ENCODE measurements around the gene SUDS3.
A peak's percentile ranks its signal among the peaks of the same experiment; 100 is the strongest.

SUDS3 gene

GRCh38 chr12:118371321-118372282 is 4.8 kb upstream of the SUDS3 start:
- DNase-seq (ENCODE audit: low read depth, low spot score), result no peak
- H3K4me3 ChIP-seq (ENCODE audit: low read depth, low read length), result peak overlapping the region; percentile 89
- no peak for TF ChIP-seq CTCF (IDR thresholded peaks at IDR 0.05; ENCODE audit: insufficient read depth, low read length, missing control alignments)
- ChIA-PET POLR2A (no interaction called here), CTCF (interaction anchor here (1.6 to 3.9 kb wide), 4 partner anchors 13 to 195 kb away, joined by 3 to 34 read pairs (median 6); no protein-coding TSS in a partner anchor)

- CTCF ChIA-PET, result interaction anchor here (1.0 to 10.7 kb wide), 7 partner anchors 8 to 253 kb away, joined by 3 to 589 read pairs (median 6); no protein-coding TSS in a partner anchor
- peak; percentile 95 for DNase-seq (ENCODE audit: low read depth, low spot score)
- peak within 1 kb of the TSS; percentile 89 for H3K4me3 ChIP-seq (ENCODE audit: low read depth, low read length)
- no peak for TF ChIP-seq CTCF (IDR thresholded peaks at IDR 0.05; ENCODE audit: insufficient read depth, low read length, missing control alignments)
- POLR2A ChIA-PET, result interaction anchor here (0.6 to 0.7 kb wide), 4 partner anchors 8 to 1626 kb away, joined by 3 to 8 read pairs (median 4); no protein-coding TSS in a partner anchor
These were observed 3.5 kb upstream of the SUDS3 start, which contains the start of gene TAOK3 for GRCh38 chr12:118372541-118373495. Gene TAOK3, minus strand, starts transcription at chr12:118372907. Its CDS starts 117,340 bp downstream, at chr12:118255567.

GRCh38 chr12:118373616-118374015 is 2.7 kb upstream of the SUDS3 start:
- DNase-seq (ENCODE audit: low read depth, low spot score), result no peak
- POLR2A ChIA-PET, result no interaction called here
- CTCF ChIA-PET, result interaction anchor here (1.0 to 10.7 kb wide), 7 partner anchors 9 to 254 kb away, joined by 3 to 589 read pairs (median 6); no protein-coding TSS in a partner anchor
- no peak for TF ChIP-seq CTCF (IDR thresholded peaks at IDR 0.05; ENCODE audit: insufficient read depth, low read length, missing control alignments)
- peak overlapping the region; percentile 84 for H3K4me3 ChIP-seq (ENCODE audit: low read depth, low read length)

- CTCF ChIA-PET, result interaction anchor here (1.5 to 10.7 kb wide), 6 partner anchors 10 to 208 kb away, joined by 6 to 589 read pairs (median 12); no protein-coding TSS in a partner anchor
- no peak for TF ChIP-seq CTCF (IDR thresholded peaks at IDR 0.05; ENCODE audit: insufficient read depth, low read length, missing control alignments)
- H3K4me3 ChIP-seq (ENCODE audit: low read depth, low read length), result no peak overlapping the region
- no peak for DNase-seq (ENCODE audit: low read depth, low spot score)
- POLR2A ChIA-PET, result no interaction called here
These were observed 2.1 kb upstream of the SUDS3 start for GRCh38 chr12:118374126-118374725.

- no peak for DNase-seq (ENCODE audit: low read depth, low spot score)
- no peak overlapping the region for H3K4me3 ChIP-seq (ENCODE audit: low read depth, low read length)
- ChIA-PET POLR2A (no interaction called here), CTCF (interaction anchor here (1.0 to 10.7 kb wide), 22 partner anchors 8 to 259 kb away, joined by 3 to 589 read pairs (median 14); no protein-coding TSS in a partner anchor)
- TF ChIP-seq CTCF (IDR thresholded peaks at IDR 0.05; ENCODE audit: insufficient read depth, low read length, missing control alignments), result no peak
These were observed 1.4 kb upstream of the SUDS3 start for GRCh38 chr12:118374909-118375308.

Data from AG04449 (cell line).